B cell (primary cell): ENCODE measurements around the gene YARS2. TPM values are rescaled to one million over a fixed set of nuclear protein-coding genes. Genes with fewer than 3 reads are reported as not detected.

ENCODE experiments used
- ATAC-seq: fragments of 200-7000 bp; cut with Tn5 transposase; one replicate; pipeline ENCODE4 v1.10.0; 2021; ENCODE audit warnings: low read depth, mild to moderate bottlenecking, moderate number of reproducible peaks, moderate library complexity
- CTCF ChIA-PET: fragments of 350-600 bp; sonication (Branson Sonifier 250); formaldehyde crosslinking; loops from one replicate; lab custom pipeline; 2021; ENCODE audit warnings: antibody characterized with exemption, inconsistent platforms; lab: Charles Lee
- POLR2A ChIA-PET: fragments of 350-600 bp; sonication (Branson Sonifier 250); formaldehyde crosslinking; loops from one replicate; lab custom pipeline; 2021; ENCODE audit warnings: antibody characterized with exemption; lab: Charles Lee
- DNase-seq: peaks from one replicate; pipeline ENCODE4 v3.0.0; 2013
- H2AFZ ChIP-seq: 2 replicates; pipeline ENCODE4 v1.6.1; 2012; ENCODE audit warnings: mild to moderate bottlenecking, low read depth, low read length; ENCODE audit not compliant: insufficient read depth, poor library complexity, severe bottlenecking
- H3K27ac ChIP-seq, 2 donors: 1 replicate in 1 of 2; 2 replicates in 1 of 2; pipeline ENCODE4 v1.5.1; 2012 to 2013; ENCODE audit warnings: low read length in 2 of 2, mild to moderate bottlenecking in 2 of 2, moderate library complexity in 1 of 2
- H3K27me3 ChIP-seq, 4 experiments: fragments of 200-600 bp in 1 of 4; sonication (generic) in 1 of 4; replicated peaks in 1 of 4; 1 replicate in 2 of 4; 2 replicates in 2 of 4; pipeline versions ENCODE4 v1.6.1 to v1.7.0; 2013 to 2016; ENCODE audit warnings: low read length in 3 of 4, mild to moderate bottlenecking in 2 of 4, mixed read lengths in 1 of 4, moderate library complexity in 1 of 4; ENCODE audit not compliant: insufficient read depth in 4 of 4, control insufficient read depth in 3 of 4; ENCODE audit errors: control extremely low read depth in 1 of 4
- H3K36me3 ChIP-seq, 2 experiments: replicated peaks in 1 of 2; 1 replicate in 1 of 2; 2 replicates in 1 of 2; pipeline versions ENCODE4 v1.6.1 to v1.7.1; 2013; ENCODE audit warnings: low read length in 1 of 2; ENCODE audit not compliant: insufficient read depth in 2 of 2, control insufficient read depth in 1 of 2; ENCODE audit errors: control extremely low read depth in 1 of 2, extremely low read depth in 1 of 2
- H3K4me1 ChIP-seq, 2 donors: fragments of 200-600 bp in 1 of 2; sonication (generic) in 1 of 2; 1 replicate in 1 of 2; 2 replicates in 1 of 2; pipeline versions ENCODE4 v1.5.1 to v1.6.1; 2013 to 2017; ENCODE audit warnings: low read length in 2 of 2; ENCODE audit not compliant: control insufficient read depth in 2 of 2, insufficient read depth in 2 of 2
- H3K4me2 ChIP-seq: replicated peaks from 2 replicates; pipeline ENCODE3; 2012; ENCODE audit warnings: mild to moderate bottlenecking, low read depth, low read length; ENCODE audit not compliant: poor library complexity, severe bottlenecking
- H3K4me3 ChIP-seq, 5 experiments: fragments of 200-600 bp in 1 of 5; sonication (generic) in 1 of 5; 1 replicate in 3 of 5; 2 replicates in 2 of 5; pipeline versions ENCODE4 v1.5.1 to v1.7.0; 2011 to 2016; ENCODE audit warnings: low read length in 4 of 5, mild to moderate bottlenecking in 4 of 5, low read depth in 2 of 5, control low read depth in 1 of 5, moderate library complexity in 1 of 5; ENCODE audit not compliant: insufficient read depth in 1 of 5; ENCODE audit errors: control extremely low read depth in 1 of 5, extremely low read depth in 1 of 5
- H3K79me2 ChIP-seq: fragments of 200-600 bp; sonication (generic); one replicate; pipeline ENCODE4 v1.6.0; 2016; ENCODE audit warnings: low read length; ENCODE audit not compliant: control insufficient read depth, insufficient read depth
- H3K9ac ChIP-seq: fragments of 200-600 bp; sonication (generic); 2 replicates; pipeline ENCODE4 v1.6.1; 2017; ENCODE audit warnings: mild to moderate bottlenecking, low read length, moderate library complexity
- H3K9me3 ChIP-seq, 3 donors: one replicate each; pipeline versions ENCODE4 v1.6.1 to v1.7.1; 2013; ENCODE audit warnings: low read length in 2 of 3; ENCODE audit not compliant: control insufficient read depth in 2 of 3, insufficient read depth in 1 of 3; ENCODE audit errors: control extremely low read depth in 1 of 3
- H4K20me1 ChIP-seq: 2 replicates; pipeline ENCODE4 v1.6.0; 2012; ENCODE audit warnings: mild to moderate bottlenecking, low read length; ENCODE audit not compliant: insufficient read depth, control insufficient read depth, poor library complexity, severe bottlenecking
- H3K27ac Mint-ChIP-seq: one replicate; pipeline ENCODE4 v1.8.0; 2021; ENCODE audit warnings: mixed read lengths
- H3K27me3 Mint-ChIP-seq: one replicate; pipeline ENCODE4 v1.8.0; 2021; ENCODE audit warnings: mixed read lengths
- H3K4me1 Mint-ChIP-seq: one replicate; pipeline ENCODE4 v1.8.0; 2021; ENCODE audit warnings: mixed read lengths
- H3K4me3 Mint-ChIP-seq: one replicate; pipeline ENCODE4 v1.8.0; 2021; ENCODE audit warnings: mixed read lengths
- H3K9me3 Mint-ChIP-seq: one replicate; pipeline ENCODE4 v1.8.0; 2022; ENCODE audit warnings: mixed read lengths; ENCODE audit not compliant: insufficient read depth
- CTCF ChIP-seq: fragments of 200-600 bp; IDR thresholded peaks from one replicate; pipeline ENCODE4 v1.8.0; 2022; ENCODE audit warnings: antibody characterized with exemption, mild to moderate bottlenecking
- EZH2 ChIP-seq: IDR thresholded peaks from 2 replicates; pipeline ENCODE4 v1.6.1; 2012; ENCODE audit warnings: borderline replicate concordance, low read depth, mild to moderate bottlenecking, moderate library complexity, low read length; ENCODE audit not compliant: insufficient read depth, poor library complexity, severe bottlenecking
- WGBS: methylation state at CpG from one replicate; pipeline ENCODE4 v1.1.5; 2013; ENCODE audit warnings: missing lambda C conversion rate; ENCODE audit not compliant: insufficient coverage; 5-methylcytosine and 5-hydroxymethylcytosine counted together
- intact Hi-C: fragments of 100-400 bp; cut with micrococcal nuclease; formaldehyde crosslinking; loops from one replicate; pipeline ENCODE4 v1.10.0; 2022
- polyA plus RNA-seq: library from polyadenylated mRNA; depleted of rRNA; stranded (reverse); fragments of >200 nt; gene quantifications from 2 replicates; pipeline ENCODE4 v1.2.3, GENCODE V29; 2012
- total RNA-seq, 2 donors: library from RNA; stranded (reverse); fragments of 120-200 nt in 1 of 2; gene quantifications; 1 replicate in 1 of 2; 2 replicates in 1 of 2; pipeline versions ENCODE4 v1.2.3 to v1.2.4, GENCODE V29; 2013 to 2022

The YARS2 gene
- total and polyA plus RNA-seq, 2 donors (not counting 1 experiment from before 2014, with no cell fraction given), result 14.6 to 18.8 TPM

GRCh38 chr12:32765906-32766305, 10.2 kb upstream of the YARS2 start:
- Mint-ChIP-seq H3K27me3 (peaks cover 21% of the 10 kb centered on the region), H3K4me1 (peaks cover 17% of the 10 kb centered on the region), H3K9me3 (no peaks in the 10 kb centered on the region), H3K4me3 (no peak overlapping the region), H3K27ac (no peak overlapping the region)
- ATAC-seq (no peak), DNase-seq (no peak)
- H2AFZ ChIP-seq, result no peak overlapping the region
- intact Hi-C loops, result no loop called here
- H3K27ac ChIP-seq, result no peak overlapping the region
- no peaks in the 10 kb centered on the region for H3K79me2 ChIP-seq
- peaks cover 10 to 13% of the 10 kb centered on the region in 2 donors for H3K4me1 ChIP-seq
- H3K4me2 ChIP-seq, result no peak overlapping the region
- H3K4me3 ChIP-seq, result no peak overlapping the region
- CTCF ChIA-PET, result interaction anchor here (0.6 kb wide), 1 partner anchor 17 kb away, joined by 3 read pairs; no protein-coding TSS in a partner anchor
- H3K27me3 ChIP-seq, result peaks cover 0 to 14% (median 1%) of the 10 kb centered on the region in 4 experiments
- WGBS, result no CpG with 5 or more reads among the region's 4 CpGs
- TF ChIP-seq EZH2 (no peak), CTCF (no peak)
- H3K36me3 ChIP-seq, result no peaks in the 10 kb centered on the region
- H4K20me1 ChIP-seq, result no peaks in the 10 kb centered on the region
- no peak overlapping the region for H3K9ac ChIP-seq
- no peaks in the 10 kb centered on the region for H3K9me3 ChIP-seq
- POLR2A ChIA-PET, result no interaction called here

GRCh38 chr12:32761716-32762115, 6.0 kb upstream of the YARS2 start:
- H3K4me2 ChIP-seq, result peak overlapping the region; percentile 34
- no peak overlapping the region for H3K4me3 Mint-ChIP-seq

More at GRCh38 chr12:32761716-32762115, 6.0 kb upstream of the YARS2 start:
- no peaks in the 10 kb centered on the region for H4K20me1 ChIP-seq
- H3K27me3 ChIP-seq, result no peaks in the 10 kb centered on the region
- no peaks in the 10 kb centered on the region for H3K36me3 ChIP-seq
- H3K27ac ChIP-seq, result no peak overlapping the region
- TF ChIP-seq EZH2 (no peak), CTCF (no peak)
- ChIA-PET POLR2A (no interaction called here), CTCF (no interaction called here)
- intact Hi-C loops, result no loop called here
- DNase-seq, result peak; percentile 60
- H3K27me3 Mint-ChIP-seq, result no peaks in the 10 kb centered on the region
- H3K9me3 ChIP-seq, result no peaks in the 10 kb centered on the region
- no peak overlapping the region for H3K4me3 ChIP-seq
- peak overlapping the region; percentile 42 for H3K27ac Mint-ChIP-seq
- H3K79me2 ChIP-seq, result no peaks in the 10 kb centered on the region
- H3K9ac ChIP-seq, result no peak overlapping the region
- H3K9me3 Mint-ChIP-seq, result no peaks in the 10 kb centered on the region
- peak; percentile 60 for ATAC-seq
- WGBS, result no CpG with 5 or more reads among the region's 1 CpG
- H2AFZ ChIP-seq, result peak overlapping the region; percentile 61
- peaks cover 10 to 13% of the 10 kb centered on the region in 2 donors for H3K4me1 ChIP-seq
- H3K4me1 Mint-ChIP-seq, result peaks cover 17% of the 10 kb centered on the region
